Measurements from ENCODE around the gene STON2. TPM values are rescaled to one million over a fixed set of nuclear protein-coding genes. Genes with fewer than 3 reads are reported as not detected.
"Not testable (repeated sequence)": the region's sequence is repeated elsewhere in the genome, so short reads cannot be mapped to it uniquely, and the experiment has no call there.

Gene STON2
- total and polyA plus RNA-seq, 2 donors from 2014 or later, result 14.8 to 86.6 TPM

GRCh38 chr14:81385419-81385818, 14.7 kb downstream of the STON2 start:
- Histone ChIP-seq H3K27ac (ENCODE audit: low read depth in 2 of 2, low read length in 2 of 2) (peak overlapping the region in 1 of 2 donors; percentile 56), H3K9ac (ENCODE audit: low read length in 3 of 3) (no peak overlapping the region), H3K4me1 (ENCODE audit: control insufficient read depth in 2 of 3, insufficient read depth in 2 of 3, low read depth in 1 of 3, low read length in 3 of 3) (peaks cover 9 to 23% (median 10%) of the 10 kb centered on the region in 3 donors), H3K36me3 (ENCODE audit: control insufficient read depth in 2 of 3, insufficient read depth in 3 of 3, low read length in 3 of 3) (no peaks in the 10 kb centered on the region), H3K27me3 (ENCODE audit: control insufficient read depth, insufficient read depth, low read length) (no peaks in the 10 kb centered on the region), H3K9me3 (ENCODE audit: control insufficient read depth in 2 of 3, insufficient read depth in 1 of 3, low read length in 3 of 3) (no peaks in the 10 kb centered on the region), H3K4me3 (ENCODE audit: low read length in 3 of 3) (no peak overlapping the region)
- intact Hi-C loops (cut with DNase I), result no loop called here
- TF ChIP-seq CTCF (IDR thresholded peaks at IDR 0.05; ENCODE audit: borderline replicate concordance, extremely low read depth, insufficient read depth), result no peak
- no peak for FAIRE-seq
- DNase-seq, result no peak

- Histone ChIP-seq H3K9me3 (ENCODE audit: control insufficient read depth in 2 of 3, insufficient read depth in 1 of 3, low read length in 3 of 3) (no peaks in the 10 kb centered on the region), H3K4me3 (ENCODE audit: low read length in 3 of 3) (no peak overlapping the region), H3K27me3 (ENCODE audit: control insufficient read depth, insufficient read depth, low read length) (no peaks in the 10 kb centered on the region), H3K4me1 (ENCODE audit: control insufficient read depth in 2 of 3, insufficient read depth in 2 of 3, low read depth in 1 of 3, low read length in 3 of 3) (peaks cover 9 to 23% (median 10%) of the 10 kb centered on the region in 3 donors), H3K36me3 (ENCODE audit: control insufficient read depth in 2 of 3, insufficient read depth in 3 of 3, low read length in 3 of 3) (no peaks in the 10 kb centered on the region), H3K27ac (ENCODE audit: low read depth in 2 of 2, low read length in 2 of 2) (peak overlapping the region; percentile 16 to 47), H3K9ac (ENCODE audit: low read length in 3 of 3) (no peak overlapping the region)
- TF ChIP-seq CTCF (IDR thresholded peaks at IDR 0.05; ENCODE audit: borderline replicate concordance, extremely low read depth, insufficient read depth), result no peak
- intact Hi-C loops (cut with DNase I), result no loop called here
- peak in 4 of 5 donors; percentile 45 to 89 (median 74) for DNase-seq
- FAIRE-seq, result peak; percentile 86
Measured at GRCh38 chr14:81384900-81385299, 15.2 kb downstream of the STON2 start.

- H3K27ac ChIP-seq (ENCODE audit: low read depth in 2 of 2, low read length in 2 of 2), result no peak overlapping the region
- intact Hi-C loops (cut with DNase I), result no loop called here
- peaks cover 6 to 18% (median 10%) of the 10 kb centered on the region in 3 donors for H3K4me1 ChIP-seq (ENCODE audit: control insufficient read depth in 2 of 3, insufficient read depth in 2 of 3, low read depth in 1 of 3, low read length in 3 of 3)
- DNase-seq (no peak), FAIRE-seq (no peak)
- no peak for TF ChIP-seq CTCF (IDR thresholded peaks at IDR 0.05; ENCODE audit: borderline replicate concordance, extremely low read depth, insufficient read depth)
- no peak overlapping the region for H3K9ac ChIP-seq (ENCODE audit: low read length in 3 of 3)
- H3K4me3 ChIP-seq (ENCODE audit: low read length in 3 of 3), result no peak overlapping the region
- no peaks in the 10 kb centered on the region for H3K27me3 ChIP-seq (ENCODE audit: control insufficient read depth, insufficient read depth, low read length)
- H3K9me3 ChIP-seq (ENCODE audit: control insufficient read depth in 2 of 3, insufficient read depth in 1 of 3, low read length in 3 of 3), result no peaks in the 10 kb centered on the region
- no peaks in the 10 kb centered on the region for H3K36me3 ChIP-seq (ENCODE audit: control insufficient read depth in 2 of 3, insufficient read depth in 3 of 3, low read length in 3 of 3)
Measured at GRCh38 chr14:81382517-81383225, 17.5 kb downstream of the STON2 start.

GRCh38 chr14:81380009-81380408, 20.1 kb downstream of the STON2 start:
- DNase-seq; H3K27me3 ChIP-seq (ENCODE audit: control insufficient read depth, insufficient read depth, low read length); H3K9me3 ChIP-seq (ENCODE audit: control insufficient read depth in 2 of 3, insufficient read depth in 1 of 3, low read length in 3 of 3); H3K27ac ChIP-seq (ENCODE audit: low read depth in 2 of 2, low read length in 2 of 2); intact Hi-C loops (cut with DNase I); H3K36me3 ChIP-seq (ENCODE audit: control insufficient read depth in 2 of 3, insufficient read depth in 3 of 3, low read length in 3 of 3); H3K4me3 ChIP-seq (ENCODE audit: low read length in 3 of 3); H3K9ac ChIP-seq (ENCODE audit: low read length in 3 of 3); H3K4me1 ChIP-seq (ENCODE audit: control insufficient read depth in 2 of 3, insufficient read depth in 2 of 3, low read depth in 1 of 3, low read length in 3 of 3); FAIRE-seq: not testable (repeated sequence)

All from kidney (tissue), 14 donors.